AG10803 (cell line): ENCODE measurements around the gene GBA3.

Experiments used
- DNase-seq: peaks from one replicate; pipeline ENCODE4 v3.0.0; 2010; ENCODE audit warnings: low read depth
- H3K4me3 ChIP-seq: 2 replicates; pipeline ENCODE4 v1.5.1; 2011; ENCODE audit warnings: mild to moderate bottlenecking, low read length, control low read depth
- CTCF ChIP-seq: conservative IDR thresholded peaks from 2 replicates; pipeline ENCODE4 v1.5.1; 2011; ENCODE audit warnings: mild to moderate bottlenecking, low read length, control low read depth, inconsistent platforms

The GBA3 gene

GRCh38 chr4:22842360-22843018, 149.8 kb downstream of the GBA3 start:
- no peak for DNase-seq
- H3K4me3 ChIP-seq, result no peak overlapping the region
- no peak for TF ChIP-seq CTCF

- DNase-seq, result no peak
- no peak overlapping the region for H3K4me3 ChIP-seq
- TF ChIP-seq CTCF, result no peak
These were observed 155.6 kb downstream of the GBA3 start for GRCh38 chr4:22848332-22848731.

GRCh38 chr4:22850055-22850454, 157.3 kb downstream of the GBA3 start:
- DNase-seq, result no peak
- no peak overlapping the region for H3K4me3 ChIP-seq
- TF ChIP-seq CTCF, result no peak

- no peak overlapping the region for H3K4me3 ChIP-seq
- no peak for TF ChIP-seq CTCF
- DNase-seq, result no peak
These were observed 157.9 kb downstream of the GBA3 start for GRCh38 chr4:22850630-22851029.

GRCh38 chr4:22857411-22857810, 164.7 kb downstream of the GBA3 start:
- H3K4me3 ChIP-seq, result no peak overlapping the region
- no peak for DNase-seq
- TF ChIP-seq CTCF, result no peak

- no peak overlapping the region for H3K4me3 ChIP-seq
- TF ChIP-seq CTCF, result no peak
- no peak for DNase-seq
These were observed 166.6 kb downstream of the GBA3 start for GRCh38 chr4:22859318-22859717.
